Gastroesophageal sphincter (tissue), 3 donors: ENCODE measurements around the gene IGFL4.

Experiments used
- POLR2A ChIP-seq, 2 donors: fragments of 450-650 bp; IDR thresholded peaks; one replicate each; pipeline ENCODE4 v1.6.1; 2017; ENCODE audit warnings: antibody characterized with exemption in 2 of 2, mild to moderate bottlenecking in 2 of 2, moderate library complexity in 1 of 2
- TF ChIP-seq, protein P1 (sequence below), 4 experiments: fragments of 200-600 bp in 2 of 4; fragments of 450-650 bp in 2 of 4; sonication (generic) in 1 of 4; IDR thresholded peaks; one replicate each; pipeline ENCODE4 v1.5.1; 2017 to 2019; ENCODE audit warnings: antibody characterized with exemption in 4 of 4, mild to moderate bottlenecking in 2 of 4, moderate library complexity in 2 of 4

DNA sequence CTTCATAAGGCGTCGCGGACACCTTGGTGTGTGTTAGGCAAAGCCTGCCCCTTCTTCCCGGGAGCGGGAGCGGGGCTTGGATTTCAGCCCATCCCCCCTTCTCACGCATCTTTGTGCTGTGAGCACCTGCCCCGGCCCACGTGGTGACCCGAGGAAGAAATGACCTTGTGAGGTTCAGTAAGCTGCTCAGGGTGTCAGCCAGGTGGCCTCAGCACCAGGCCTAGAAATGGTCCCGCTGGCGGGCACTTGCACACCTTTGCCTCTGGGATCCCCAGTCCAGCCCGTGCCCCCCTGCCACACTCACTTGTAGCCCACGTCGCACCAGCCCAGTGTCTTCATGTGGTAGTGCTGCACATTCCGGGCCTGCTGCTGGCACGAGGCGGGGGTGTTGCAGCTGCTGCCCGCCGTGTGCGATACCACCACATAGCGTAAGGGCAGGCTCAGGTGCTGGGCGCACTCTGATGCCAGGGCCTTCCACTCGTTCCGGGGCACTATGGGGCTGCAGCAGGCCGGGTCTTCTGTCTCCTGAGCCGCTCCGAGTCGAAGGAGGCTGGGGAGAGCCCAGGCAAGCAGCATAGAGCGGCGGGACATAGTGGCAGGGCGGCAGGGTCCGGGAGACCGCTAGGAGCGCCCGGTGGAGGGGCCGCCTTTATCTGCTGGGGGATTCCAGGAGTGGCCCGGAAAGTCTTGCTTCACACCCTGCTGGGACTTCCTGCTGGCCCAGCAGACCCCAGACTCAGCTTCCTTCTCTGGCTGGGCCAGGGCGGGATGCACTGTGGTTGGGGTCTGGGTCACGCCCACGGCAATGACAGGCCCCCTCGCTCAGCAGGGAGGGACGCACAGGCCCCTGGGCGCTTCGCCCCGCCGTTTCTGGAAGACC, 18.1 kb downstream of the IGFL4 start, which contains the start of gene PGLYRP1:
- no peak for TF ChIP-seq POLR2A (IDR thresholded peaks at IDR 0.05)
- TF ChIP-seq, protein P1, sequence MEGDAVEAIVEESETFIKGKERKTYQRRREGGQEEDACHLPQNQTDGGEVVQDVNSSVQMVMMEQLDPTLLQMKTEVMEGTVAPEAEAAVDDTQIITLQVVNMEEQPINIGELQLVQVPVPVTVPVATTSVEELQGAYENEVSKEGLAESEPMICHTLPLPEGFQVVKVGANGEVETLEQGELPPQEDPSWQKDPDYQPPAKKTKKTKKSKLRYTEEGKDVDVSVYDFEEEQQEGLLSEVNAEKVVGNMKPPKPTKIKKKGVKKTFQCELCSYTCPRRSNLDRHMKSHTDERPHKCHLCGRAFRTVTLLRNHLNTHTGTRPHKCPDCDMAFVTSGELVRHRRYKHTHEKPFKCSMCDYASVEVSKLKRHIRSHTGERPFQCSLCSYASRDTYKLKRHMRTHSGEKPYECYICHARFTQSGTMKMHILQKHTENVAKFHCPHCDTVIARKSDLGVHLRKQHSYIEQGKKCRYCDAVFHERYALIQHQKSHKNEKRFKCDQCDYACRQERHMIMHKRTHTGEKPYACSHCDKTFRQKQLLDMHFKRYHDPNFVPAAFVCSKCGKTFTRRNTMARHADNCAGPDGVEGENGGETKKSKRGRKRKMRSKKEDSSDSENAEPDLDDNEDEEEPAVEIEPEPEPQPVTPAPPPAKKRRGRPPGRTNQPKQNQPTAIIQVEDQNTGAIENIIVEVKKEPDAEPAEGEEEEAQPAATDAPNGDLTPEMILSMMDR (IDR thresholded peaks at IDR 0.05): no peak
